NOMO-1 (cell line): ENCODE results near the gene ASL.
A peak's percentile ranks its signal among the peaks of the same experiment; 100 is the strongest.
"Not testable (repeated sequence)": the region's sequence is repeated elsewhere in the genome, so short reads cannot be mapped to it uniquely, and the experiment has no call there.

Experiments used
- DNase-seq, 2 experiments: peaks; one replicate each; lab custom pipeline; 2025; ENCODE audit not compliant: unreplicated experiment in 2 of 2; lab: John Stamatoyannopoulos, UW

Gene ASL

DNA sequence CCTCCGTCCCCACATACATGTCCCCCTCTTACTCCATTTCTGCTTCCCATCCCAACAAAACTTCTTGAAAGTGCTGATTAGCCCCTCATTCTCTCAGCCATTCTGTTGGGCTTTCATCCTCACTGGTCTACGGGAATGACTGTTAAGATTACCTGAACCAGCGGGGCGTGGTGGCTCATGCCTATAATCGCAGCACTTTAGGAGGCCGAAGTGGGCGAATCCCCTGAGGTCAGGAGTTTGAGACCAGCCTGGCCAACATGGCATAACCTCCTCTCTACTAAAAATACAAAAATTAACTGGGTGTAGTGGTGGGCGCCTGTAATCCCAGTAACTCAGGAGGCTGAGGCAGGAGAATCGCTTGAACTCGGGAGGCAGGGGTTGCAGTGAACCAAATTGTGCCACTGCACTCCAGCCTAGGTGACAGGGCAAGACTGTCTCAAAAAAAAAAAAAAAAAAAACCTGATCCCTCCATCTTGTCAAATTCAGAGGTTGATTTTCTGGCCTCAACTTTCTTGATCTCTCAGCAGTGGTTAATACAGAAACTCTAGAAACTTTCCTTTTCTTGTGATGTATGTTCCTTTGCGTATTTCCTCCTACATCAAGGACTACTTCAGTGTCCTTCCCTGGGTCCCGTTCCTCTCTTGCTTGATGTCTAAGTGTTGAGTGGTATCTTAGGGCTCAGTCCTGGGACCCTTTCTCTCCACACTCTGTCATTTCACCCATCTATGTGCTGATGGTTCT is 41.2 kb downstream of the ASL start:
- not testable (repeated sequence) for DNase-seq

DNA sequence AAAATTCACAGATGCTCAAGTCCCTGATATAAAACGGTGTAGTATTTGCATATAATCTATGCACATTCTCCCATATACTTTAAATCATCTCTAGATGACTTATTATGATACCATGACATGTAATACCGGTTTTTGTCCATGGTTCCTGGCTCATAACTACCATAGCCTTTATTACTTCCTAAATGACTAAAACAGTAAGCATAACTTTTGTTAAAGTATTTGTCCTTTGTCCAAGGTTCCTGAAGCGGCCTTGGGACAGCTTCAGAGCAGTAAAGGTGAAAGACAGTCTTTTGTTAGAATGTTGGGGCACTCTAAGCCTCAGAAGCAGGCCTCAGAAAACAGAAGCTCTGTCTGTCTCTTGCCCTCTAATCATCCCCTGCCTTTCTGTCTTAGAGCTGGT is 43.0 kb downstream of the ASL start:
- no peak for DNase-seq

- DNase-seq, result no peak
Observed at GRCh38 chr7:66119245-66119850, 43.7 kb downstream of the ASL start.

GRCh38 chr7:66123175-66123528 is 47.5 kb downstream of the ASL start:
- DNase-seq, result peak in 1 of 2 experiments; percentile 1

DNA sequence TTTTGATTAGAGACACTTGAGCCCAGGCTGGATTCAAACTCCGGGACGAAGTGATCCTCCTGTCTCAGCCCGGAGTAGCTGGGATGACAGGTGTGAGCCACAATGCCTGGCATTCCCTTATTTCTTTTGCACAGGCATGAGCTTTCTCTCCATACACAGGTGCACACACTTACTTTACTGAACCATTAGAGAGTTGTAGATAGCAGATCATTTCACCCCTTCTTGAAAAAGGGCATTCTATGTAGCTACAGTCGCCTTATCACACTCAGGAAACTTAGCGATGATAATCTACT is 48.9 kb downstream of the ASL start:
- DNase-seq, result not testable (repeated sequence)

DNA sequence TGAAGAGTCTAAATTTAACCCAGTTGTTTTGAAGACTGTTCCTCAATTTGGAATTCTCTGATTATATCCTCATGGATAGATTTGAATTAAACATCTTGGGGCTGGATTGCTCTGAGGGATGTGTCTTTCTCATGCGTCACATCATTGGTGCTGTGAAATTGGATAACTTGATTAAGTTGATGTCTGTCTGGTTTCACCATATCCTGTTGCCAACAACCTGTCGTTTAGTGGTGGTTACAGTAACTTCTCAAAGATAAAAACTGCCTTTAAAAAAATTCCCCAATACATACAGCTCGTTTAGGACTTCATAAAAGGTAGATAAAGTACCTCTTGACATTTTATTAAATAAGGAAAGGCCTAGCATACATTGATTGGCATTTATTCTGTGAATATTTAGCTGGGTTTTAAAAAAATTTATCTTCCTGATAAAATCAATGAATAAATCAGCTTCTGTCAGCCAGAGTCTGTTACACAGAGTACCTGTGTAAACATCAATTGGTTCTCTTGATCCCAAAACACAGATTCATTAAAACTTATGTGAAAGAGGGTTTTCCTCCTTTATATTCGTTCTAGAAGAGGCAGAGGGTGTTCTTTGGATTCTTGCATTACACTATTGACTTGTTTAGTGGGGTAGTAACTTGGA is 49.6 kb downstream of the ASL start:
- peak in 1 of 2 experiments; percentile 59 for DNase-seq

- DNase-seq, result not testable (repeated sequence)
Observed at GRCh38 chr7:66125781-66126352, 50.2 kb downstream of the ASL start.

DNA sequence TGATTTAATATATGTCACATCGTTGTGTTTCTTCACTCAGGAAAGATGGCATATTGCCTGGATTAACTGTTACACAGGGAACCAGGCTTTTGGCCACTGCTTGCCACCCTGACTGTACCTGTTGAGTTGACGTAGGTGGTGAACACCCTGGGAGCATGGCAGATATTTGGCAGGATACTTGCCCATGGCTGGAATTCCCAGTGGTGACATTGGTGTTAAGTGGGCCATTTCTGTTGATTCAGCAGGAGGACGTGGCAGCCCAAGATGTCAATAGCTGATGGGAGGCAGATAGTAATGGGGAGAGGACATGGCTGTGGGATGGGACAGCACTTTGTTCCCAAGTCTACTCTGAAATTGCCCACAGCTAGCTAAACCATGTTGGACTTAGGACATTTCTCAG is 51.6 kb downstream of the ASL start:
- not testable (repeated sequence) for DNase-seq

GRCh38 chr7:66138994-66139752 is 63.6 kb downstream of the ASL start:
- no peak for DNase-seq

DNA sequence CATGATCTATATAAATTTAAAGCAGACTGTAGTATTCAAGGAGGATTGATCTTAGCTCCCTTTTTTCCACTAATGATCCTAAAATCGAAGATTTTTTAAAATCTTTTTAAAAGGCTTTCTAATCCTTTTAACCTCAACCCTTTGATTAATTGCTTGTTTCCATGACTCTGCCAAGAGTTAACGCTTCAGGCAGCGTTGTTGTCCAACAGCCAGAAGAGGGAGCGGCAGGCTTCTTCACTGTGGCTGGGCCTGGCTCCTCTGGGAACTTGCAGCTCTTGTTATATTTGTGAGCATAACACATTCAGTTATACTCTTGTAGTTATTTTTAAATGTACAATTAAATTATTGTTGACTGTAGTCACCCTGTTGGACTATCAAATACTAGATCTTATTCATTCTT is 65.3 kb downstream of the ASL start:
- DNase-seq, result peak in 1 of 2 experiments; percentile 7

DNA sequence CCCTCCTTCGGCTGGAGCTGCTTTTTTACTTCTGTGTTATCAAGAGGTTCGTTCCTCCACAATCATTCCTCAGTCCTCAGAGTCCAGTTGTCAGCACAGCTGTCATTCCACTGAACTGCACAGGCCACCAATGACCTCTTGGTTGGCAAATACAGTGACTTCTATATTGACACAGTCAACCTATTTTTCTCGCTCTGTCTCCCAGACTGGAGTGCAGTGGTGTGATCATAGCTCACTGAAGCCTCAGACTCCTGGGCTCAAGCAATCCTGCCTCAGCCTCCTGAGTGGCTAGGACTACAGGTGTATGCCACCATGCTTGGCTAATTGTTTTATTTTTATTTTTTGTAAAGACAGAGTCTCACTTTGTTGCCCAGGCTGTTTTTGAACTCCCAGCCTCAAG is 66.7 kb downstream of the ASL start:
- DNase-seq, result no peak

DNA sequence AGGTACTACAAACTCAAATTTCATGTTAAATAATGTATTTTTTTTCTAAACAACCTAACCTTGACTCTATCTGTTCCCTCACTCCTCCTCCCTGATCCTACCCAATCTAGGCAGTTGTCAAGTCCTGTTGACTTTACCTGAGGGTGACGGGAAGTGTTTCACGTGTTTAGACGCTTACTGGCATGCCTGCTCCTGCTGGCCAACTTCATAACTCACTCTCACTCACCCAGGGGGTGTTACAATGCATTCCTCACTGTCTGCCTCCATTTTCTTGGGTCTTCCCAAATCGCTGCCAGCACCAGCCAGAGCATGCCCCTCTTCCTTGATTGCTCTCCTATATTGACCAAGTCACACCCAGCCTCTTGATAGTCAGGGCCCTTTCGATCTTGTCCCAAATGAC is 67.4 kb downstream of the ASL start:
- no peak for DNase-seq
